Mammary epithelial cell (primary cell): ENCODE results near the gene FARS2.

Experiments used
- CTCF ChIP-seq, 2 donors: IDR thresholded peaks in 1 of 2; conservative IDR thresholded peaks in 1 of 2; 2 replicates each; pipeline ENCODE4 v1.5.1; 2011 to 2012; ENCODE audit warnings: inconsistent platforms in 2 of 2, low read length in 2 of 2, mild to moderate bottlenecking in 2 of 2, control low read depth in 1 of 2, low read depth in 1 of 2; ENCODE audit not compliant: insufficient read depth in 1 of 2; ENCODE audit errors: extremely low read depth in 1 of 2
- EZH2 ChIP-seq: IDR thresholded peaks from 2 replicates; pipeline ENCODE4 v1.6.1; 2012; ENCODE audit warnings: low read length, inconsistent platforms, borderline replicate concordance

DNA sequence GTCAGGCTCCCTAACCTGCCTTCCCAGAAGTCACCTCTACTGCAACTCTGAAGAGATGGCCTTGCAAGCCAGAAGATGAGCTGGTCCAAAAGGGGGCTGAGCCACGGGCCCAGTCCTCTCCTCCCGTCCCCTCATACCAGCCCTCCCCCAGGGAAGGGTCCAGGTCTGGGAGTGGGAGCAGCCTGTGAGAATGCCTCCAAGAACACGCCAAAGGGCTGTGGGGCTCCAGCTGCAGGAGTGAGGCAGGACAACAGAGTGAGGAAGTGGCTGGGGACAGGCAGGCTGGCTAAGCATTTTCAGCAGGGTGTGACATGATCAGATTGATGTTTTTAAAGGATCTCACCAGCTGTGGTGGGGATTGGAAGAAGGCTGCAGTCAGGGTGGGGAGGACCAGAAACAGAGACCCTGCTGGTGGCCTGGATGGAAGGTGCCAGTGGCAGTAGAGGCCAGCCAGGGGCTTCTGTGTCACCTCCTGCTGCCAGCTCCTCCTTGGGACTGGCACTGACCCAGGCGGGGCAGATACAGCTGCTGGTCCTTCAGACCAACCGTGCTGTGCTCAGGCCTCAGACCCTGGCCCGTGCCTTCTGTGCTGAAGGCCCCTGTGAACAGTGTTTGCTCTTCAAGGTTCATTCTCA lies 487.8 kb downstream of the FARS2 start:
- no peak for TF ChIP-seq EZH2
- no peak for TF ChIP-seq CTCF (conservative IDR thresholded peaks at IDR 0.05 in 1 of 2, IDR thresholded peaks at IDR 0.05 in 1 of 2; ENCODE audit: extremely low read depth in 1 of 2, insufficient read depth in 1 of 2, low read depth in 1 of 2, low read length in 2 of 2)
